GM21786 (cell line): Measurements from ENCODE around the gene ASRGL1.
"Not testable (repeated sequence)": the region's sequence is repeated elsewhere in the genome, so short reads cannot be mapped to it uniquely, and the experiment has no call there.

ENCODE experiments used
- ATAC-seq: cut with Tn5 transposase; IDR thresholded peaks from one replicate; pipeline ENCODE4 v1.9.1; 2021; ENCODE audit not compliant: unreplicated experiment

ASRGL1 gene

GRCh38 chr11:62352355-62353336 is 15.4 kb downstream of the ASRGL1 start:
- no peak for ATAC-seq

- ATAC-seq: no peak
Measured at GRCh38 chr11:62353841-62354240, 16.6 kb downstream of the ASRGL1 start.

GRCh38 chr11:62358273-62358672 is 21.0 kb downstream of the ASRGL1 start:
- no peak for ATAC-seq

- no peak for ATAC-seq
Measured at GRCh38 chr11:62359475-62359874, 22.2 kb downstream of the ASRGL1 start.

- no peak for ATAC-seq
Measured at GRCh38 chr11:62360685-62361084, 23.4 kb downstream of the ASRGL1 start.

GRCh38 chr11:62368861-62369477 is 31.7 kb downstream of the ASRGL1 start:
- ATAC-seq: not testable (repeated sequence)

- no peak for ATAC-seq
Measured at GRCh38 chr11:62370743-62371440, 33.6 kb downstream of the ASRGL1 start.

GRCh38 chr11:62372871-62373270 is 35.6 kb downstream of the ASRGL1 start:
- no peak for ATAC-seq

- no peak for ATAC-seq
Measured at GRCh38 chr11:62373464-62374119, 36.3 kb downstream of the ASRGL1 start.

GRCh38 chr11:62374801-62375200 is 37.6 kb downstream of the ASRGL1 start:
- no peak for ATAC-seq

- ATAC-seq: not testable (repeated sequence)
Measured at GRCh38 chr11:62378459-62379063, 41.3 kb downstream of the ASRGL1 start.

- not testable (repeated sequence) for ATAC-seq
Measured at GRCh38 chr11:62379586-62379985, 42.3 kb downstream of the ASRGL1 start.

GRCh38 chr11:62380821-62381245 is 43.6 kb downstream of the ASRGL1 start:
- not testable (repeated sequence) for ATAC-seq

- ATAC-seq: no peak
Measured at GRCh38 chr11:62383822-62384221, 46.6 kb downstream of the ASRGL1 start.

GRCh38 chr11:62386083-62386482 is 48.8 kb downstream of the ASRGL1 start:
- not testable (repeated sequence) for ATAC-seq

- no peak for ATAC-seq
Measured at GRCh38 chr11:62387381-62387780, 50.1 kb downstream of the ASRGL1 start.

- no peak for ATAC-seq
Measured at GRCh38 chr11:62388999-62389398, 51.8 kb downstream of the ASRGL1 start.

- ATAC-seq: no peak
Measured at GRCh38 chr11:62390237-62390636, 53.0 kb downstream of the ASRGL1 start.

- ATAC-seq: no peak
Measured at GRCh38 chr11:62390722-62391121, 53.5 kb downstream of the ASRGL1 start.

GRCh38 chr11:62391642-62392425 is 54.6 kb downstream of the ASRGL1 start:
- ATAC-seq: no peak
